ENCODE results near the gene HNRNPAB.

HNRNPAB gene

GRCh38 chr5:178228609-178229008 lies 24.3 kb downstream of the HNRNPAB start:
- in situ Hi-C loops (cut with MboI; ENCODE audit: low sequenced_read_pairs), result loop anchor here (25.0 kb wide), 1 partner anchor 1259 kb away; no protein-coding TSS in a partner anchor

DNA sequence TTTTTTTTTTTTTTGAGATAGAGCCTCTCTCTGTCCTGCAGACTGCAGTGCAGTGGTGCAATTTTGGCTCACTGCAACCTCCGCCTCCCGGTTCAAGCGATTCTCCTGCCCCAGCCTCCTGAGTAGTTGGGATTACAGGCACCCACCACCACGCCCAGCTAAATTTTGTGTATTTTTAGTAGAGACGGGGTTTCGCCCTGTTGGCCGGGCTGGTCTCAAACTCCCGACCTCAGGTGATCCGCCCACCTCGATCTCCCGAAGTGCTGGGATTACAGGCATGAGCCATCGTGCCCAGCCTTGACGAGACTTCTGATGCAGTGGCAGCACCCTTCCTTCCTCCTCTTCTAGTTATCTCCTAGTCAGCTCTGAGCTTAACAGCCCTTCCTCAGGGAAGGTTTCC lies 24.8 kb downstream of the HNRNPAB start:
- in situ Hi-C loops (cut with MboI; ENCODE audit: low sequenced_read_pairs), result loop anchor here (25.0 kb wide), 1 partner anchor 1258 kb away; no protein-coding TSS in a partner anchor

DNA sequence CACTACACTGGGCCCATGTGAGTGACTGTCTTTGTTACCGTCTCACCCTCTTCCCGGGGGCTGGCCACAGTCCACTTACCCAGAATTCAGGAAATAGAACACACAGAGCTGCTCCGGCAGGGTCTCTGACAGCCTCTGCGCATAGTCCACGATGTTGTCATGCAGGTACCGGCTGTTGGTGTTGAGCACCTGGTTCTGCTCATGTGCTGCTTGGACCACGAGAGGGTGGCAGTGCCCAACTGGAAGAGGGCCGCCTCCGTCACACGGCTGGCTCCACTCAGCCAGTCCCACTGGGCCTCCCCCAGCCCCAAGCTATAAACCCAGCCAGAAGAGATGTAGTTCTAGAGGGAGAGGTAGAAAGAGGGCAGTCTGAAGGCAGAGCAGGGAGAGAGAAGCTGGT lies 25.5 kb downstream of the HNRNPAB start:
- in situ Hi-C loops (cut with MboI; ENCODE audit: low sequenced_read_pairs), result loop anchor here (25.0 kb wide), 1 partner anchor 1257 kb away; no protein-coding TSS in a partner anchor

- in situ Hi-C loops (cut with MboI; ENCODE audit: low sequenced_read_pairs), result loop anchor here (25.0 kb wide), 1 partner anchor 1256 kb away; no protein-coding TSS in a partner anchor
Observed at GRCh38 chr5:178230879-178231538, 26.7 kb downstream of the HNRNPAB start.

- in situ Hi-C loops (cut with MboI; ENCODE audit: low sequenced_read_pairs), result loop anchor here (25.0 kb wide), 1 partner anchor 1256 kb away; no protein-coding TSS in a partner anchor
Observed at GRCh38 chr5:178231539-178232123, 27.3 kb downstream of the HNRNPAB start.

- in situ Hi-C loops (cut with MboI; ENCODE audit: low sequenced_read_pairs), result loop anchor here (25.0 kb wide), 1 partner anchor 1255 kb away; no protein-coding TSS in a partner anchor
Observed at GRCh38 chr5:178232124-178232919, 28.0 kb downstream of the HNRNPAB start, which contains the start of gene PHYKPL. Gene PHYKPL (minus strand): TSS chr5:178232802. CDS start chr5:178232550, 252 bp downstream.

- in situ Hi-C loops (cut with MboI; ENCODE audit: low sequenced_read_pairs), result loop anchor here (25.0 kb wide), 1 partner anchor 1254 kb away; no protein-coding TSS in a partner anchor
Observed at GRCh38 chr5:178232920-178233429, 28.6 kb downstream of the HNRNPAB start.

DNA sequence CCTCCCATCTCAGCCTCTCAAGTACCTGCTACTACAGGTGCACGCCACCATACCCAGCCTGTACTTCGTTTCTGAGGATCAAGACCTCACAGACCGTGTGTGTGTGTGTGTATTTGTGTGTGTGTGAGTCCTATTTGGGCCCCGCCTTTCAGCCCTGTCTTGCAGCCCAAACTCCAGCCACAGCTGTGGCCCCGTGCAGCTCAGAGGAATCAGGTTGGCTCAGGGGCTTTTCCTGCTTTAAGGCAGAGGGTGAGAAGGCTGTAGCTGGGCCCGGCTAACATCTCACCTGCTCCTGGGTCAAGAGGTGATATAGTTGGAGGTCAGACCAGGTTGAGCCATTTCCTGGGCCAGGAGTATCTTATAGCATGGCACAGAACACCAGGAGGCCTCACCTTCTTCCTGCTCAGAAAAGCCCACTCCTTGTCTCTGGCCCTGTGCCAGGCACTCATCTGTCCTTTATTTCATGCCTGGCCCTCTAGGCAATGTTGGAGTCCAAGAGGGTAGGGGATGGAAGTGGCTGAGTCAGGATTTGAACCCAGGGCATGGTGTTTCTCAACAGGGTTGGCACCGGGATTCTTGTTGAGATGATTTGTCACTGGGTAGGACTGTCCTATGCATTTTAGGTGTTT lies 29.9 kb downstream of the HNRNPAB start:
- in situ Hi-C loops (cut with MboI; ENCODE audit: low sequenced_read_pairs), result loop anchor here (25.0 kb wide), 1 partner anchor 1253 kb away; no protein-coding TSS in a partner anchor

GRCh38 chr5:178234750-178235587 lies 30.6 kb downstream of the HNRNPAB start:
- in situ Hi-C loops (cut with MboI; ENCODE audit: low sequenced_read_pairs), result loop anchor here (25.0 kb wide), 1 partner anchor 1252 kb away; no protein-coding TSS in a partner anchor

DNA sequence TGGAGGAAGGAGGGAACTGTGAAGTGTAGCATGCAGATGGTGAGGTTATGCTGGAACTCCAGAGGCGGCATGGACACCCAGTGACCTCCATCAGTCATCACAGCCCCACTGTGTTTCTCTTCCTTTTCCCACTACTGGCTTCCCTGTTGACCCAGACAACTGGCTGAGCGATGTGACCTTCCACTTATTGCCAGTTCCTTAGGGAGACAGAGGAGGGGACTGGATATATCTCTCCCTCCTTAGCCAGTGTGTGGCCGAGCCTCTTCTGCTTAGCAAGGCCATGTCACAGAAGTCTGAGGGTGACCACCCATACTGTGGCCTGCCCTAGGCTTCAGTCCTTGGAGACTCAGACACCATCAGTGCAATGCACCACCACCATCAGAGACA lies 31.2 kb downstream of the HNRNPAB start:
- in situ Hi-C loops (cut with MboI; ENCODE audit: low sequenced_read_pairs), result loop anchor here (25.0 kb wide), 1 partner anchor 1252 kb away; no protein-coding TSS in a partner anchor

GRCh38 chr5:178236126-178236525 lies 31.8 kb downstream of the HNRNPAB start:
- in situ Hi-C loops (cut with MboI; ENCODE audit: low sequenced_read_pairs), result loop anchor here (25.0 kb wide), 1 partner anchor 1251 kb away; no protein-coding TSS in a partner anchor

DNA sequence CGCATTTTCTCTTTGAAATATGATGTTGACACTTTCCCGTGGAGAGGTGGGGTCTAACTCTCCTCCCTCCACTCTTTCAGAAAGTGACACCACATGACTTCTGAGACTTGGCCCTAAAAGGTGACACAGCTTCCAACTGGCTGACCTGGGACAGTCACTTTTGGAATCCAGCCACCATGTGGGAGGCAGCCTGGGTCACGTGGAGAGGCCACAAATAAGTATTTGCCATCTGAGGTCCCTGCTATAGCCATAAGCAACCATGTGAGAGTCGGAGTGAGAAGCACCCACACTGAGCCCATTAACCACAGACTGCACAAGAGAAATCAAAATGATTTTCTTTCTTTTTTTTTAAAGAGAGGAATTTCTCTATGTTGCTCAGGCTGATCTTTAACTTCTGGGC lies 32.3 kb downstream of the HNRNPAB start:
- in situ Hi-C loops (cut with MboI; ENCODE audit: low sequenced_read_pairs), result loop anchor here (25.0 kb wide), 1 partner anchor 1251 kb away; no protein-coding TSS in a partner anchor

DNA sequence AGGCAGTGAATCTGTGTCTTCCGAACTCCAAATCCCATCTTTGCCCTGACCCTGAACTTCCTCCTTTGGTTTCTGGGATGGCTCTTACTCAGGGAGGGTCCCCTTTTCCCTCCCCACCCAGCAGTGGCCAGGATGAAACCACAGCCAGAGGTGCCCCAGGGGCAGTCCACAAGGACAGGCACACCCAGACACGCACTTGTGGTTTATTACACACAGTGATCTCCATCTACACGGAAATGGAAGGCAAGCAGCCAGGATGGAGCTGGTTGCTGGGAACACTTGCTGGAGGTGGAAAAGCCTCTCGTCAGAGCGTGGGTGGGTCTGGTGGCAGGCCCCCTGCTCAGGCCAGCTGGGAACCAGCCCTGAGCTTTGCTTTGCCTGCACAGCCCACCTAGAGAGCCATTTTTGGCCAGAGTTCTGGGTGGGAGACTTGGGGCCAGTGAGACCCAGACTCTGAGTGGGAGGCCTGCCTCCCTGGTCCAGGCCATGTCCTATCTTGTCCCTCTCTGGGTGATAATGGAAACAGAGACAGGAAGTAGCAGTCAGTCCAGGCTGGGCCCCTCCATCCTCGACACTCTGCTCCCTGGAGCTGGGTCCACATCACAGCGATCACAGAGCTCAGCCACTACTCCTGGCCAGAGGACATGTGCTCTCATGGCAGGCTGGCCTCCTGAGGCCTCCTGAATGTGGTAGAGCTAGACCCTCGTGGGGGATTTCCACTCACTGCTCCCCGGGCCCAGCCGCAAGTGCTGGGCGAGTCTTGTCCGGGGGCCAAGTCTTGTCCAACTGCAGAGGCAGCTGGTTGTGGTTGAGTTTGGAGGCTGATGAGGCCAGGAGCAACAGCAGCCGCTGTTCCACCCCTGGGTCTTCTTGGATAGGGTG lies 33.3 kb downstream of the HNRNPAB start:
- in situ Hi-C loops (cut with MboI; ENCODE audit: low sequenced_read_pairs), result loop anchor here (25.0 kb wide), 1 partner anchor 1250 kb away; no protein-coding TSS in a partner anchor

DNA sequence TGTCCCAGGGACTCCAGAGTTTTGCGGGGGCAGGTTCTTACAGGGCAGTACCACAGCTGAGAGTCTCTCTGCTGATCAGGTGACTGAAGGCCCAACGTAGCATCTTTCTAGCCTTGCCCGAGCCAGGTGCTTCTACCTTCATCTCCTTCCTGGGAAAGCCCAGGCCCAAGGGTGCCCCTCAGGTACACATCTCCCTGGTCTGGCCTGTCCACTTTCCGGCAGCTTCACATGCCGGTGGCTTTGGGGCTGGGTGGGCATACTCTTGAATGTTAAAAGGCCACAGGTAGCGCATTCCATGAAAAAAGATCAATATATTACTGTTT lies 33.9 kb downstream of the HNRNPAB start:
- in situ Hi-C loops (cut with MboI; ENCODE audit: low sequenced_read_pairs), result loop anchor here (25.0 kb wide), 1 partner anchor 1249 kb away; no protein-coding TSS in a partner anchor

DNA sequence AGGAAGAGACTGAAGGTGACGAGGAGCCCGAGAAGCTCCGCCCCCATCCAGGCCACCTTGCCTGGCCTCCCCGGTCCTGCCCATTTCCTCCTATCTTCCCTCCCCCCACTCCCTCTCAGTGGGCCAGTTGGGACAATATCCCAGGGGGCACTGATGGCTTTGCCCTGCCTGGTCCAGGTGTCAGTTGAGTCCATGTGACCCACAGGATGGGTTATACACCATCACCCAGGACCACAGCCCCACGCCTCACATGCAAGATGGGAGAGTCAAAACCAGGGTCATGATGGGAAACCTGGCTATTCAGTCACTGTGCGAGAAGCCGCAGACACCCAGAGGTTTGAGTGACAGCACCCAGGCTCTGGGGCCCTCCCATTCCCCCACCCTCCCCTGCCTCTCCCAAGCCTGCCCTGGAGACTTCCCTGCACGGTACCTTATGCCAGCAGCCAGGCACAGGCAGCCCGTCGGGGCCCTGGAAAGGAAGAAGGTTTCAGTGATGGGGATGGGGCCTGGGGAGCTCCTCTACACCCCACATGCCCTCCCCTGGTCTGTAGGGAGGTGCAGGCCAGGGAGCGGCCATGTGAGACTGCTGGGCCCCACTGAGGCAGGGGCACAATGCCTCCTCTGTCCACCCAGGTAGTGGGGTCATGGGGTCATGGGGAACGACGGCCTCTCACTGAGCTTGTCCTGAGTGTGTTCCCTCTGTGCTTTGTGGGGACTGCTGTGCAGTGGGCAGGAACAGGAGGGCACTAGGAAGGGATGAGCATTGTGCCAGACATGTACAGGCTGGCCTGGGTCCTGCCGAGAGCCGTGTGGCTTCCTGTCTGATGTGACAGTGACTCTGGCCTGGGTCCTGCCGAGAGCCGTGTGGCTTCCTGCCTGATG lies 34.6 kb downstream of the HNRNPAB start:
- in situ Hi-C loops (cut with MboI; ENCODE audit: low sequenced_read_pairs), result loop anchor here (25.0 kb wide), 1 partner anchor 1248 kb away; no protein-coding TSS in a partner anchor

DNA sequence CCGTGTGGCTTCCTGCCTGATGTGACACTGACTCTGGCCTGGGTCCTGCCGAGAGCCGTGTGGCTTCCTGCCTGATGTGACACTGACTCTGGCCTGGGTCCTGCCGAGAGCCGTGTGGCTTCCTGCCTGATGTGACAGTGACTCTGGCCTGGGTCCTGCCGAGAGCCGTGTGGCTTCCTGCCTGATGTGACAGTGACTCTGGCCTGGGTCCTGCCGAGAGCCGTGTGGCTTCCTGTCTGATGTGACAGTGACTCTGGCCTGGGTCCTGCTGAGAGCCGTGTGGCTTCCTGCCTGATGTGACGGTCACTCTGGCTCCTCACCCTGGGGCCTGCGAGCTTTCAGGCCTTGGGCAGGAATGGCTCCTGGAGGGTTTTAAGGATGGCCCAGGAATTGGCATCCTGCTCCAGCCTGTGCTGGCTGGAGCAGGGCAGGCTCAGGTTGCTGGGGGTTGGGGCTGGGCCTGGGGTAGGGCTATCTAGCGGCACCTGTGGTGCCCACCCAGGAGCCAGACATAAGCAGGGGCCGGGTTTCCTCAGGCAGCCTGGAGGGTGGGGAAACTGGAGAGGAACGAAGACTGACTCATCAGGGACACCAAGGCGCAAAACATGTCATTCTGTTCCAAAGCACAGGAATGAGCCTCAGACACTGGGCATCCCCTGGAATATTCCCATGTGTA lies 35.4 kb downstream of the HNRNPAB start:
- in situ Hi-C loops (cut with MboI; ENCODE audit: low sequenced_read_pairs), result loop anchor here (25.0 kb wide), 1 partner anchor 1248 kb away; no protein-coding TSS in a partner anchor

GRCh38 chr5:178240341-178240741 lies 36.0 kb downstream of the HNRNPAB start:
- in situ Hi-C loops (cut with MboI; ENCODE audit: low sequenced_read_pairs), result loop anchor here (25.0 kb wide), 1 partner anchor 1247 kb away; no protein-coding TSS in a partner anchor

All from HL-60/S4 (cell line).